Upper lobe of right lung (tissue), 1 donor: ENCODE measurements around the gene SLC12A3. TPM values are rescaled to one million over a fixed set of nuclear protein-coding genes. Genes with fewer than 3 reads are reported as not detected.

Experiments used
- ATAC-seq: fragments of 200-7000 bp; cut with Tn5 transposase; one replicate; pipeline ENCODE4 v1.9.1; 2020; ENCODE audit warnings: mild to moderate bottlenecking, moderate library complexity
- DNase-seq: peaks from one replicate; pipeline ENCODE4 v3.0.0-alpha.2; 2020
- H3K27ac ChIP-seq: fragments of 200-600 bp; one replicate; pipeline ENCODE4 v1.8.0; 2022
- H3K27me3 ChIP-seq: fragments of 200-600 bp; one replicate; pipeline ENCODE4 v1.8.0; 2022; ENCODE audit warnings: mild to moderate bottlenecking
- H3K36me3 ChIP-seq: fragments of 200-600 bp; one replicate; pipeline ENCODE4 v1.8.0; 2022
- H3K4me1 ChIP-seq: fragments of 200-600 bp; one replicate; pipeline ENCODE4 v1.8.0; 2022
- H3K4me3 ChIP-seq: fragments of 200-600 bp; one replicate; pipeline ENCODE4 v1.8.0; 2022; ENCODE audit warnings: mild to moderate bottlenecking
- H3K9me3 ChIP-seq: fragments of 200-600 bp; one replicate; pipeline ENCODE4 v1.8.0; 2022
- CTCF ChIP-seq: fragments of 200-600 bp; IDR thresholded peaks from one replicate; pipeline ENCODE4 v1.8.0; 2022; ENCODE audit warnings: antibody characterized with exemption
- intact Hi-C: fragments of 100-400 bp; cut with DNase I; formaldehyde crosslinking; loops from one replicate; pipeline ENCODE4 v1.11.0; 2022
- total RNA-seq: library from RNA; stranded (reverse); fragmentation: NEBNext Ultra II Directional; extraction: Animal tissue kit (Norgen Biotek cat#: 25700); gene quantifications from one replicate; pipeline ENCODE4 v1.2.1, GENCODE V29; 2021
- donor health status: DM: no; HTN: yes; CAD: no; lungs with severe emphysema.

The SLC12A3 gene
- total RNA-seq, 1 donor from 2014 or later, result not detected

- intact Hi-C loops, result no loop called here
- no peak for TF ChIP-seq CTCF
- no peaks in the 10 kb centered on the region for H3K9me3 ChIP-seq
- DNase-seq, result peak; percentile 41
- H3K27me3 ChIP-seq, result no peaks in the 10 kb centered on the region
- no peaks in the 10 kb centered on the region for H3K36me3 ChIP-seq
- H3K4me1 ChIP-seq, result peaks cover 49% of the 10 kb centered on the region
- peak; percentile 68 for ATAC-seq
- H3K27ac ChIP-seq, result peak overlapping the region; percentile 36
- no peak overlapping the region for H3K4me3 ChIP-seq
These were observed 45.9 kb downstream of the SLC12A3 start for GRCh38 chr16:56910654-56911539.

- ATAC-seq, result peak; percentile 78
- TF ChIP-seq CTCF, result no peak
- intact Hi-C loops, result no loop called here
- Histone ChIP-seq H3K4me1 (peaks cover 59% of the 10 kb centered on the region), H3K27me3 (no peaks in the 10 kb centered on the region), H3K9me3 (no peaks in the 10 kb centered on the region), H3K4me3 (no peak overlapping the region), H3K36me3 (no peaks in the 10 kb centered on the region), H3K27ac (peak overlapping the region; percentile 36)
- DNase-seq, result peak; percentile 75
These were observed 47.0 kb downstream of the SLC12A3 start for GRCh38 chr16:56911771-56912571.

- intact Hi-C loops, result no loop called here
- DNase-seq, result peak; percentile 57
- peaks cover 65% of the 10 kb centered on the region for H3K4me1 ChIP-seq
- H3K27ac ChIP-seq, result peak overlapping the region; percentile 30
- H3K27me3 ChIP-seq, result no peaks in the 10 kb centered on the region
- no peak for ATAC-seq
- no peaks in the 10 kb centered on the region for H3K9me3 ChIP-seq
- H3K36me3 ChIP-seq, result no peaks in the 10 kb centered on the region
- no peak overlapping the region for H3K4me3 ChIP-seq
- TF ChIP-seq CTCF, result no peak
These were observed 48.0 kb downstream of the SLC12A3 start for GRCh38 chr16:56912746-56913708.

GRCh38 chr16:56914896-56915295 lies 49.9 kb downstream of the SLC12A3 start:
- Histone ChIP-seq H3K9me3 (no peaks in the 10 kb centered on the region), H3K27me3 (no peaks in the 10 kb centered on the region), H3K4me1 (peaks cover 62% of the 10 kb centered on the region), H3K4me3 (no peak overlapping the region), H3K27ac (no peak overlapping the region), H3K36me3 (no peaks in the 10 kb centered on the region)
- DNase-seq, result no peak
- no peak for ATAC-seq
- TF ChIP-seq CTCF, result no peak
- intact Hi-C loops, result no loop called here
